ENCODE measurements around the gene TARDBP. TPM values are rescaled to one million over a fixed set of nuclear protein-coding genes. Genes with fewer than 3 reads are reported as not detected.
"Not testable (repeated sequence)": the region's sequence is repeated elsewhere in the genome, so short reads cannot be mapped to it uniquely, and the experiment has no call there.

The TARDBP gene
- total RNA-seq, 1 experiment from 2014 or later: 37.9 TPM

GRCh38 chr1:11059968-11060830 is 47.7 kb downstream of the TARDBP start, which contains the start of gene SRM:
SRM (minus strand) TSS chr1:11060018; CDS start chr1:11059943, 75 bp downstream.
- peak; percentile 46 for DNase-seq (ENCODE audit: low spot score)

GRCh38 chr1:11061652-11062365 is 49.4 kb downstream of the TARDBP start:
- no peak for DNase-seq (ENCODE audit: low spot score)

- peak; percentile 82 for DNase-seq (ENCODE audit: low spot score)
Observed at GRCh38 chr1:11062965-11063401, 50.5 kb downstream of the TARDBP start.

- DNase-seq (ENCODE audit: low spot score): peak; percentile 16
Observed at GRCh38 chr1:11063937-11064537, 51.6 kb downstream of the TARDBP start.

GRCh38 chr1:11064942-11065341 is 52.5 kb downstream of the TARDBP start:
- no peak for DNase-seq (ENCODE audit: low spot score)

GRCh38 chr1:11065796-11066195 is 53.3 kb downstream of the TARDBP start:
- no peak for DNase-seq (ENCODE audit: low spot score)

GRCh38 chr1:11067716-11068599 is 55.5 kb downstream of the TARDBP start:
- DNase-seq (ENCODE audit: low spot score): no peak

- no peak for DNase-seq (ENCODE audit: low spot score)
Observed at GRCh38 chr1:11068600-11069473, 56.4 kb downstream of the TARDBP start.

GRCh38 chr1:11070876-11071275 is 58.4 kb downstream of the TARDBP start:
- no peak for DNase-seq (ENCODE audit: low spot score)

- DNase-seq (ENCODE audit: low spot score): no peak
Observed at GRCh38 chr1:11071463-11072215, 59.2 kb downstream of the TARDBP start.

- DNase-seq (ENCODE audit: low spot score): no peak
Observed at GRCh38 chr1:11072216-11072917, 59.9 kb downstream of the TARDBP start.

- not testable (repeated sequence) for DNase-seq (ENCODE audit: low spot score)
Observed at GRCh38 chr1:11073398-11073797, 60.9 kb downstream of the TARDBP start.

Other genes starting within 250 kb of the TARDBP start
- gene CASZ1, start 216.0 kb upstream of the TARDBP start, total RNA-seq (2014; rRNA removed; shearing (Covaris generic)): 1.1 and 1.6 TPM in 2 replicates
- gene MASP2, start 34.6 kb downstream of the TARDBP start, total RNA-seq (2014; rRNA removed; shearing (Covaris generic)): 0.43 TPM in 1 of 2 replicates, not detected in the other
- gene SRM, start 47.4 kb downstream of the TARDBP start, total RNA-seq (2014; rRNA removed; shearing (Covaris generic)): 28.2 and 28.4 TPM in 2 replicates
- 55.0 and 65.1 TPM in 2 replicates for gene EXOSC10, start 87.2 kb downstream of the TARDBP start, total RNA-seq (2014; rRNA removed; shearing (Covaris generic))
- gene ANGPTL7, start 176.7 kb downstream of the TARDBP start, total RNA-seq (2014; rRNA removed; shearing (Covaris generic)): 17.9 and 21.8 TPM in 2 replicates
- gene MTOR, start 249.9 kb downstream of the TARDBP start, total RNA-seq (2014; rRNA removed; shearing (Covaris generic)): 20.6 and 27.7 TPM in 2 replicates

All from A172 (cell line).